WTC11 (cell line): ENCODE measurements around the gene ZNF140.
A peak's percentile ranks its signal among the peaks of the same experiment; 100 is the strongest.

ENCODE experiments used
- ELF4 ChIP-seq: sonication (generic); formaldehyde crosslinking; IDR thresholded peaks from 2 replicates; pipeline ENCODE4 v1.8.1; 2022; ENCODE audit warnings: low read depth, mild to moderate bottlenecking, moderate library complexity, missing genetic modification reagents
- JUN ChIP-seq: sonication (generic); formaldehyde crosslinking; IDR thresholded peaks from 2 replicates; pipeline ENCODE4 v1.8.0; 2023; ENCODE audit warnings: mild to moderate bottlenecking, missing genetic modification reagents
- MXD4 ChIP-seq: fragments of 250-450 bp; sonication (Bioruptor Pico); IDR thresholded peaks from 2 replicates; pipeline ENCODE4 v1.8.0; 2021; ENCODE audit warnings: mild to moderate bottlenecking, moderate library complexity, borderline replicate concordance
- OVOL2 ChIP-seq: fragments of 250-450 bp; sonication (Bioruptor Pico); IDR thresholded peaks from 2 replicates; pipeline ENCODE4 v1.9.0; 2021; ENCODE audit warnings: mild to moderate bottlenecking, borderline replicate concordance
- ZBTB21 ChIP-seq: sonication (generic); formaldehyde crosslinking; IDR thresholded peaks from 2 replicates; pipeline ENCODE4 v1.8.1; 2023; ENCODE audit warnings: mild to moderate bottlenecking, missing genetic modification reagents, borderline replicate concordance
- ZBTB43 ChIP-seq: sonication (generic); formaldehyde crosslinking; IDR thresholded peaks from 2 replicates; pipeline ENCODE4 v1.8.1; 2023; ENCODE audit warnings: mild to moderate bottlenecking, missing genetic modification reagents
- ZNF121 ChIP-seq: sonication (generic); formaldehyde crosslinking; IDR thresholded peaks from 2 replicates; pipeline ENCODE4 v1.8.0; 2023; ENCODE audit warnings: missing genetic modification reagents
- ZNF416 ChIP-seq: fragments of 250-450 bp; sonication (Bioruptor Pico); IDR thresholded peaks from 2 replicates; pipeline ENCODE4 v1.9.0; 2021; ENCODE audit warnings: mild to moderate bottlenecking, inconsistent platforms
- TF ChIP-seq, protein P1 (sequence below): fragments of 200-600 bp; IDR thresholded peaks from 2 replicates; pipeline ENCODE4 v1.8.0; 2022; ENCODE audit warnings: antibody characterized with exemption
- TF ChIP-seq, protein P2 (sequence below): fragments of 250-450 bp; sonication (Bioruptor Pico); conservative IDR thresholded peaks from 2 replicates; pipeline ENCODE4 v1.9.0; 2021; ENCODE audit warnings: mild to moderate bottlenecking
- TF ChIP-seq, protein P3 (sequence below): sonication (generic); formaldehyde crosslinking; IDR thresholded peaks from 2 replicates; pipeline ENCODE4 v1.8.1; 2022; ENCODE audit warnings: low read depth, mild to moderate bottlenecking, moderate library complexity, missing genetic modification reagents, borderline replicate concordance
- TF ChIP-seq, protein P4 (sequence below): sonication (generic); formaldehyde crosslinking; IDR thresholded peaks from 2 replicates; pipeline ENCODE4 v1.8.1; 2023; ENCODE audit warnings: mild to moderate bottlenecking, moderate library complexity, missing genetic modification reagents
- TF ChIP-seq, protein P5 (sequence below): fragments of 250-450 bp; sonication (Bioruptor Pico); IDR thresholded peaks from 2 replicates; pipeline ENCODE4 v1.9.0; 2021; ENCODE audit warnings: mild to moderate bottlenecking, borderline replicate concordance

GRCh38 chr12:133130038-133130807 is 49.5 kb downstream of the ZNF140 start, which contains the start of the genes ZNF10 and ZNF891:
- TF ChIP-seq, protein P1, sequence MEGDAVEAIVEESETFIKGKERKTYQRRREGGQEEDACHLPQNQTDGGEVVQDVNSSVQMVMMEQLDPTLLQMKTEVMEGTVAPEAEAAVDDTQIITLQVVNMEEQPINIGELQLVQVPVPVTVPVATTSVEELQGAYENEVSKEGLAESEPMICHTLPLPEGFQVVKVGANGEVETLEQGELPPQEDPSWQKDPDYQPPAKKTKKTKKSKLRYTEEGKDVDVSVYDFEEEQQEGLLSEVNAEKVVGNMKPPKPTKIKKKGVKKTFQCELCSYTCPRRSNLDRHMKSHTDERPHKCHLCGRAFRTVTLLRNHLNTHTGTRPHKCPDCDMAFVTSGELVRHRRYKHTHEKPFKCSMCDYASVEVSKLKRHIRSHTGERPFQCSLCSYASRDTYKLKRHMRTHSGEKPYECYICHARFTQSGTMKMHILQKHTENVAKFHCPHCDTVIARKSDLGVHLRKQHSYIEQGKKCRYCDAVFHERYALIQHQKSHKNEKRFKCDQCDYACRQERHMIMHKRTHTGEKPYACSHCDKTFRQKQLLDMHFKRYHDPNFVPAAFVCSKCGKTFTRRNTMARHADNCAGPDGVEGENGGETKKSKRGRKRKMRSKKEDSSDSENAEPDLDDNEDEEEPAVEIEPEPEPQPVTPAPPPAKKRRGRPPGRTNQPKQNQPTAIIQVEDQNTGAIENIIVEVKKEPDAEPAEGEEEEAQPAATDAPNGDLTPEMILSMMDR: no peak
- TF ChIP-seq ZBTB21 (CRISPR knock-in tag) (peak; percentile 88), JUN (CRISPR knock-in tag) (peak; percentile 31; the same call in 1 of the 2 replicates), ZNF416 (CRISPR knock-in tag) (no peak), ELF4 (CRISPR knock-in tag) (no peak), OVOL2 (CRISPR knock-in tag) (no peak), ZNF121 (CRISPR knock-in tag) (no peak), ZBTB43 (CRISPR knock-in tag) (no peak; the same call in 1 of the 2 replicates), MXD4 (CRISPR knock-in tag) (no peak)
- TF ChIP-seq, protein P2, sequence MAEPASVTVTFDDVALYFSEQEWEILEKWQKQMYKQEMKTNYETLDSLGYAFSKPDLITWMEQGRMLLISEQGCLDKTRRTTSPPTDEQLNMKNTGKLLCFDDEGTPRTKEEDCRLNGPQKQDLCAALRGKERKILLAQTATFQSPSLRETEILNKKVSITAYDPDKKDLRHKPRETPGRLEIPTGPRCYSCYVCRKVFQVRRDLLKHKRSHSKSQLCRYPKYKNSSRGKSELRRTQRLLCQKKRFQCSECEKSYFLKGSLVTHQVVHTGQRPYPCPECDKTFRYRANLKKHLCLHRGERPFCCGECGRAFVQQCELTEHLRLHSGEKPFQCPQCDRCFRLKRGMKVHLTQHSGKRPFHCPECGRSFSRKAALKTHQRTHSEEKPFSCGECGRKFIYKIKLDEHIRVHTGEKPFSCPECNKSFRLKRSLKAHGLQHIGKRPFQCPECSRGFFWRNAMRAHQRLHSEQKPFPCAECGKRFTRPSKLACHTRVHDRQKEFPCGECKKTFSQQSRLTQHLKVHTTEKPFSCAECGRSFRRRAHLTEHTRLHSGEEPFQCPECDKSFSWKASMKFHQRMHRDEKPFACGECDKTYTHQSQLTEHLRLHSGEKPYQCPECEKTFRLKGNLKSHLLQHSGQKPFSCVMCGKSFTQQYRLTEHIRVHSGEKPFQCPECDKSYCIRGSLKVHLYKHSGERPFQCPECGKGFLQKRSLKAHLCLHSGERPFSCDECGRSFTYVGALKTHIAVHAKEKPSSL (CRISPR knock-in tag): no peak
- TF ChIP-seq, protein P3, sequence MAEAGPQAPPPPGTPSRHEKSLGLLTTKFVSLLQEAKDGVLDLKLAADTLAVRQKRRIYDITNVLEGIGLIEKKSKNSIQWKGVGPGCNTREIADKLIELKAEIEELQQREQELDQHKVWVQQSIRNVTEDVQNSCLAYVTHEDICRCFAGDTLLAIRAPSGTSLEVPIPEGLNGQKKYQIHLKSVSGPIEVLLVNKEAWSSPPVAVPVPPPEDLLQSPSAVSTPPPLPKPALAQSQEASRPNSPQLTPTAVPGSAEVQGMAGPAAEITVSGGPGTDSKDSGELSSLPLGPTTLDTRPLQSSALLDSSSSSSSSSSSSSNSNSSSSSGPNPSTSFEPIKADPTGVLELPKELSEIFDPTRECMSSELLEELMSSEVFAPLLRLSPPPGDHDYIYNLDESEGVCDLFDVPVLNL (CRISPR knock-in tag): no peak
- TF ChIP-seq, protein P4, sequence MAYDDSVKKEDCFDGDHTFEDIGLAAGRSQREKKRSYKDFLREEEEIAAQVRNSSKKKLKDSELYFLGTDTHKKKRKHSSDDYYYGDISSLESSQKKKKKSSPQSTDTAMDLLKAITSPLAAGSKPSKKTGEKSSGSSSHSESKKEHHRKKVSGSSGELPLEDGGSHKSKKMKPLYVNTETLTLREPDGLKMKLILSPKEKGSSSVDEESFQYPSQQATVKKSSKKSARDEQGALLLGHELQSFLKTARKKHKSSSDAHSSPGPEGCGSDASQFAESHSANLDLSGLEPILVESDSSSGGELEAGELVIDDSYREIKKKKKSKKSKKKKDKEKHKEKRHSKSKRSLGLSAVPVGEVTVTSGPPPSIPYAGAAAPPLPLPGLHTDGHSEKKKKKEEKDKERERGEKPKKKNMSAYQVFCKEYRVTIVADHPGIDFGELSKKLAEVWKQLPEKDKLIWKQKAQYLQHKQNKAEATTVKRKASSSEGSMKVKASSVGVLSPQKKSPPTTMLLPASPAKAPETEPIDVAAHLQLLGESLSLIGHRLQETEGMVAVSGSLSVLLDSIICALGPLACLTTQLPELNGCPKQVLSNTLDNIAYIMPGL: peak; percentile 90; the same call in 1 of the 2 replicates
- TF ChIP-seq, protein P5, sequence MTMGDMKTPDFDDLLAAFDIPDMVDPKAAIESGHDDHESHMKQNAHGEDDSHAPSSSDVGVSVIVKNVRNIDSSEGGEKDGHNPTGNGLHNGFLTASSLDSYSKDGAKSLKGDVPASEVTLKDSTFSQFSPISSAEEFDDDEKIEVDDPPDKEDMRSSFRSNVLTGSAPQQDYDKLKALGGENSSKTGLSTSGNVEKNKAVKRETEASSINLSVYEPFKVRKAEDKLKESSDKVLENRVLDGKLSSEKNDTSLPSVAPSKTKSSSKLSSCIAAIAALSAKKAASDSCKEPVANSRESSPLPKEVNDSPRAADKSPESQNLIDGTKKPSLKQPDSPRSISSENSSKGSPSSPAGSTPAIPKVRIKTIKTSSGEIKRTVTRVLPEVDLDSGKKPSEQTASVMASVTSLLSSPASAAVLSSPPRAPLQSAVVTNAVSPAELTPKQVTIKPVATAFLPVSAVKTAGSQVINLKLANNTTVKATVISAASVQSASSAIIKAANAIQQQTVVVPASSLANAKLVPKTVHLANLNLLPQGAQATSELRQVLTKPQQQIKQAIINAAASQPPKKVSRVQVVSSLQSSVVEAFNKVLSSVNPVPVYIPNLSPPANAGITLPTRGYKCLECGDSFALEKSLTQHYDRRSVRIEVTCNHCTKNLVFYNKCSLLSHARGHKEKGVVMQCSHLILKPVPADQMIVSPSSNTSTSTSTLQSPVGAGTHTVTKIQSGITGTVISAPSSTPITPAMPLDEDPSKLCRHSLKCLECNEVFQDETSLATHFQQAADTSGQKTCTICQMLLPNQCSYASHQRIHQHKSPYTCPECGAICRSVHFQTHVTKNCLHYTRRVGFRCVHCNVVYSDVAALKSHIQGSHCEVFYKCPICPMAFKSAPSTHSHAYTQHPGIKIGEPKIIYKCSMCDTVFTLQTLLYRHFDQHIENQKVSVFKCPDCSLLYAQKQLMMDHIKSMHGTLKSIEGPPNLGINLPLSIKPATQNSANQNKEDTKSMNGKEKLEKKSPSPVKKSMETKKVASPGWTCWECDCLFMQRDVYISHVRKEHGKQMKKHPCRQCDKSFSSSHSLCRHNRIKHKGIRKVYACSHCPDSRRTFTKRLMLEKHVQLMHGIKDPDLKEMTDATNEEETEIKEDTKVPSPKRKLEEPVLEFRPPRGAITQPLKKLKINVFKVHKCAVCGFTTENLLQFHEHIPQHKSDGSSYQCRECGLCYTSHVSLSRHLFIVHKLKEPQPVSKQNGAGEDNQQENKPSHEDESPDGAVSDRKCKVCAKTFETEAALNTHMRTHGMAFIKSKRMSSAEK: no peak
